Uterus (tissue), 4 donors: Measurements from ENCODE around the gene XIAP. TPM values are rescaled to one million over a fixed set of nuclear protein-coding genes. Genes with fewer than 3 reads are reported as not detected.

Source experiments
- DNase-seq, 2 donors: peaks; one replicate each; pipeline ENCODE4 v3.0.0-alpha.2; 2019 to 2020
- H3K27ac ChIP-seq, 2 donors: fragments of 200-600 bp; sonication (generic); 1 replicate in 1 of 2; 2 replicates in 1 of 2; pipeline ENCODE4 v1.5.1; 2016 to 2018
- H3K27me3 ChIP-seq, 2 donors: fragments of 200-600 bp; sonication (generic); one replicate each; pipeline ENCODE4 v1.5.1; 2018 to 2019; ENCODE audit warnings: control low read depth in 1 of 2
- H3K36me3 ChIP-seq, 2 donors: fragments of 200-600 bp; sonication (generic); one replicate each; pipeline ENCODE4 v1.5.1; 2019; ENCODE audit warnings: control low read depth in 1 of 2
- H3K4me1 ChIP-seq, 2 donors: fragments of 200-600 bp; sonication (generic); one replicate each; pipeline ENCODE4 v1.5.1; 2018 to 2019; ENCODE audit warnings: control low read depth in 1 of 2
- H3K4me3 ChIP-seq, 2 donors: fragments of 200-600 bp; sonication (generic); 1 replicate in 1 of 2; 2 replicates in 1 of 2; pipeline ENCODE4 v1.5.1; 2018 to 2019; ENCODE audit warnings: mild to moderate bottlenecking in 1 of 2
- H3K9me3 ChIP-seq, 2 donors: fragments of 200-600 bp; sonication (generic); one replicate each; pipeline ENCODE4 v1.5.1; 2019; ENCODE audit warnings: control low read depth in 1 of 2
- CTCF ChIP-seq, 4 experiments: fragments of 200-600 bp in 2 of 4; fragments of 450-650 bp in 2 of 4; sonication (generic) in 2 of 4; IDR thresholded peaks; one replicate each; pipeline ENCODE4 v1.5.1; 2016 to 2019; ENCODE audit warnings: antibody characterized with exemption in 4 of 4, mild to moderate bottlenecking in 2 of 4, moderate library complexity in 1 of 4
- POLR2A ChIP-seq, 2 donors: fragments of 450-650 bp; IDR thresholded peaks; one replicate each; pipeline ENCODE4 v1.6.1; 2016; ENCODE audit warnings: antibody characterized with exemption in 2 of 2, mild to moderate bottlenecking in 1 of 2, moderate library complexity in 1 of 2
- intact Hi-C: fragments of 100-400 bp; cut with DNase I; formaldehyde crosslinking; loops from one replicate; pipeline ENCODE4 v1.15.1; 2023; ENCODE audit warnings: low total_unique reads
- small RNA-seq: library from RNA; depleted of rRNA; stranded (forward); fragments of <200 nt; gene quantifications from one replicate; pipeline ENCODE3, GENCODE V24; 2016
- total RNA-seq, 4 donors: library from RNA; depleted of rRNA in 3 of 4; stranded (reverse); fragments of >200 nt in 3 of 4; gene quantifications; one replicate each; pipeline versions ENCODE4 v1.1.0 to v1.2.4, GENCODE V29; 2014 to 2023
- donor health status: DM: yes; HTN: yes; CAD: no.

Gene XIAP
- total RNA-seq, 4 donors from 2014 or later, result 4.9 to 83.5 (median 56.6) TPM

DNA sequence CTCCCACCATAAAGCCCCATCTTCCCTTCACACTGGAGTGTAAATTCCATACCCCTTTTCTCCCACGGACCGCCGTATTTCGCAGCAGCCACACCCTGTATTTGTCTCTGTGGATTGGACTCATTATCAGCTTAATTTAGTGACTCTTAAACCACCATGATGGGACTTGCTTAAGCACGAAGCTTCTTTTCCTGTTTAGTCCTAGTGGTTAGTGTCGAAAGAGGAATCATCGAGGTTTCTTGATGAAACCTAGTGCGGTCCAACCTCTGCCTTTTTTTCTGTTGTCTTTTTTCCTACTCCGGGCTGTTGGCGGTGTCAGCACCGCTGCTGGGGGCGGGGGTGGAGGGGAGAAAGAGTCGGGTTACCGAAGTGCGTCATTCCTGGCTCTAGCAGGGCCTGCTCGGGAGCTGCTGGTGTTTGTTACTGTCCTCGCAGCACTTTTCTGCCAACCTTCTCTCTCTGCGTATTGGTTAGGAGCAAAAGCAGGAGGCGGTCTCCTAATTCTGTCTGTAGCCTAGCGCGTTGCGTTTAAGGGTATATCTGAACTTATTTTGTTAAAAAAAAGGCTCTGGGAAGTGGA lies 103.0 kb downstream of the XIAP start:
- H3K36me3 ChIP-seq, result no peaks in the 10 kb centered on the region
- DNase-seq, result peak; percentile 90 to 95
- intact Hi-C loops, result no loop called here
- peak overlapping the region; percentile 98 to 99 for H3K27ac ChIP-seq
- no peaks in the 10 kb centered on the region for H3K27me3 ChIP-seq
- H3K4me1 ChIP-seq, result no peaks in the 10 kb centered on the region
- peak overlapping the region; percentile 52 to 57 for H3K4me3 ChIP-seq
- TF ChIP-seq POLR2A (IDR thresholded peaks at IDR 0.05) (peak; percentile 73 to 76), CTCF (IDR thresholded peaks at IDR 0.05) (peak in 1 of 4 experiments; percentile 28)
- no peaks in the 10 kb centered on the region for H3K9me3 ChIP-seq

Small RNAs within 50 kb of the gene (small RNA-seq; reads per million reads assigned to genes)
- gene RF00019, result not detected
- not detected for gene RN7SL190P
- not detected for gene RNU6-122P

Other genes starting within 250 kb of the XIAP start
- 100 to 1,000 TPM in 2 of 4 donors, 10 to 100 TPM in 2; 54.3 to 180 (median 80.1) TPM for gene THOC2, start 127.0 kb upstream of the XIAP start, total RNA-seq
- 100 to 1,000 TPM in 2 of 4 donors, 10 to 100 TPM in 2; 32.5 to 170 (median 83.4) TPM for gene STAG2, start 101.7 kb downstream of the XIAP start, total RNA-seq